GM12864 (cell line): ENCODE measurements around the gene OR2B2.
"Not testable (repeated sequence)": the region's sequence is repeated elsewhere in the genome, so short reads cannot be mapped to it uniquely, and the experiment has no call there.

ENCODE experiments used
- DNase-seq: peaks from one replicate; pipeline ENCODE4 v3.0.0-alpha.2; 2011; ENCODE audit warnings: low read depth
- H3K4me3 ChIP-seq: 2 replicates; pipeline ENCODE4 v1.5.1; 2011; ENCODE audit warnings: mild to moderate bottlenecking, low read depth, low read length, control low read depth
- CTCF ChIP-seq: IDR thresholded peaks from 2 replicates; pipeline ENCODE4 v1.5.1; 2011; ENCODE audit warnings: low read depth, mild to moderate bottlenecking, moderate library complexity, low read length, control low read depth, inconsistent platforms; ENCODE audit errors: missing control alignments

Gene OR2B2

GRCh38 chr6:27911956-27912446, at the start of gene OR2B2:
Gene OR2B2, minus strand, starts transcription at chr6:27912396. Its CDS starts 77 bp downstream, at chr6:27912319.
- DNase-seq: no peak
- TF ChIP-seq CTCF: no peak
- H3K4me3 ChIP-seq: no peak within 1 kb of the TSS

- DNase-seq: no peak
- TF ChIP-seq CTCF: no peak
- no peak overlapping the region for H3K4me3 ChIP-seq
These were observed 45.3 kb upstream of the OR2B2 start for GRCh38 chr6:27957516-27957915.

GRCh38 chr6:27956941-27957340, 44.7 kb upstream of the OR2B2 start, which contains the start of gene OR2B6:
Gene OR2B6, plus strand, starts transcription at chr6:27957241. Its CDS starts 0 bp downstream, at chr6:27957241.
- no peak within 1 kb of the TSS for H3K4me3 ChIP-seq
- no peak for TF ChIP-seq CTCF
- DNase-seq: no peak

GRCh38 chr6:27951040-27951439, 38.8 kb upstream of the OR2B2 start:
- no peak for DNase-seq
- no peak overlapping the region for H3K4me3 ChIP-seq
- TF ChIP-seq CTCF: no peak

GRCh38 chr6:27948237-27948636, 36.0 kb upstream of the OR2B2 start:
- H3K4me3 ChIP-seq: no peak overlapping the region
- no peak for DNase-seq
- no peak for TF ChIP-seq CTCF

- DNase-seq, H3K4me3 ChIP-seq: not testable (repeated sequence)
These were observed 30.9 kb upstream of the OR2B2 start for GRCh38 chr6:27943072-27943471.

GRCh38 chr6:27940766-27941165, 28.6 kb upstream of the OR2B2 start:
- no peak overlapping the region for H3K4me3 ChIP-seq
- no peak for TF ChIP-seq CTCF
- DNase-seq: no peak
